NCI-H524 treated with DMSO at 0.1 percent for 48 hours (cell line): ENCODE results near the gene DYDC2.
"Not testable (repeated sequence)": the region's sequence is repeated elsewhere in the genome, so short reads cannot be mapped to it uniquely, and the experiment has no call there.

ENCODE experiments used
- DNase-seq: peaks from one replicate; lab custom pipeline; 2025; lab: John Stamatoyannopoulos, UW

The DYDC2 gene

DNA sequence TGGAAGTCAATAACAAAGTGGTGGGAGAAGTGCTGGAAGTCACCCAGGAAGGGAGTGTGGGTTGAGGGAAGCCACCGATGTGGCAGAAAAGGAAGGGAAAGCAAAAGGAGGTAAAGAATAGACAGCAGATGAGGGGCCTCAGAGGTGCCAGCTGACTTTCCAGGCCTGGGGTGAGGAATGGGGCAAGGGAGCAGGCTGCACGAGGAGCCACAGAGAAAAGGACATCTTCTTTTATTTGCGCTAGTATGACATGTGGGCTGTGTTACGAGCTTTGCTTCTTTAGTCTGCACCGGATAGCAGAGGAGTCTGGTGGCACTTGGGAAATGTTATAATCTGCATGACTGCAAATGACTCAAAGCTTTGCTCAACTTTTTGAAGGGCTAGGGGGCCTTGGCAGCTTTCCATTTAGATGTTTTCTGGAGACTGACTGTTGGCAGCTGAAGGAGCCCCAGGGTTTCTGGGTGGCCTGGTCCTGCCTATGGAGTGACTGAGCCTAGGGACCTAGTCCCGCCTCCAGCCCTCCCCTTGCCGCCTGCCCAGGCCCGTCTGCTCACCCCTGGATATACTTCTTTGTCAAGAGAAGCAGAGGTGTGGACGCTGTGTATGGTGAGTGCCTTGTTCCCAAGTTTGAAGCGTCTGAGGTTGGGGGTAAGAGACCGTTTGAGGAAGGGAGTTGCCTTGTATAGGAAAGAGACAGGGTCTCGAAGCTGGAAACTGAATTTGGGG, 56.9 kb downstream of the DYDC2 start:
- DNase-seq: no peak

DNA sequence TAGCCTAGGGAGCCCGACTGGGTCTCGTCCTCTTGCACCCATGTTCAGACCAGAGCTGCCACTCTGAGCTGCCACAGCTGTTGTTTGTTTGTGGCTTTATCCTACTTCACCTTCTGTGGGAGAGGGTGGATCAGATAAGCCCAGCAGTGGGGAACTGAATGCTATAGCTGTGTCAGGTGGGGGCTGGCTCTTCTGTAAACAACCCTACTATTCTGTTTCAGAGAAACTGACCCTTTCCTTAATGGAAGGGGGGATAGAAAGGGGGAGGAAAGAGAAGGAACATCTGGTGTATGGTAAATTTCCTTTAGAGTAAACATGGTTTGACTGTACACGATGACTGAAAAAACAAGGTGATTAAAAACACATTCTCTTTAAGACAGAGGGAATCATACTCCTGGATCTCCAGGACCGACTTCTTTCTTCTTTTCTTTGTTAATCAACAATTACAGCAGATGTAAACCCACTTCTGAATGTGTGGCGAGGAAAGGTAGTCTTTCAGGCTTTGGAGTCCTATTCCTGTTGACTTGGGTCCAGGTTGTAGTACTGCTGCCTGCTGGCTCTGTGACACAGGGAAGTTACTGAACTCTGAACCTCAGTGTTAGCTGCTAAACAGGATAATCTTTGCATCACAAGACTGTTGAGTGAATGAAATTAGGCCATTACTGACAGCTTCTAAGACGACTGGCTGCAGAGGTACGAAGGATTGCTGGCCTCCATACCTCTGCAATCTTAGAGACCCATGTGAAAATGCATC, 57.7 kb downstream of the DYDC2 start:
- DNase-seq: no peak

DNA sequence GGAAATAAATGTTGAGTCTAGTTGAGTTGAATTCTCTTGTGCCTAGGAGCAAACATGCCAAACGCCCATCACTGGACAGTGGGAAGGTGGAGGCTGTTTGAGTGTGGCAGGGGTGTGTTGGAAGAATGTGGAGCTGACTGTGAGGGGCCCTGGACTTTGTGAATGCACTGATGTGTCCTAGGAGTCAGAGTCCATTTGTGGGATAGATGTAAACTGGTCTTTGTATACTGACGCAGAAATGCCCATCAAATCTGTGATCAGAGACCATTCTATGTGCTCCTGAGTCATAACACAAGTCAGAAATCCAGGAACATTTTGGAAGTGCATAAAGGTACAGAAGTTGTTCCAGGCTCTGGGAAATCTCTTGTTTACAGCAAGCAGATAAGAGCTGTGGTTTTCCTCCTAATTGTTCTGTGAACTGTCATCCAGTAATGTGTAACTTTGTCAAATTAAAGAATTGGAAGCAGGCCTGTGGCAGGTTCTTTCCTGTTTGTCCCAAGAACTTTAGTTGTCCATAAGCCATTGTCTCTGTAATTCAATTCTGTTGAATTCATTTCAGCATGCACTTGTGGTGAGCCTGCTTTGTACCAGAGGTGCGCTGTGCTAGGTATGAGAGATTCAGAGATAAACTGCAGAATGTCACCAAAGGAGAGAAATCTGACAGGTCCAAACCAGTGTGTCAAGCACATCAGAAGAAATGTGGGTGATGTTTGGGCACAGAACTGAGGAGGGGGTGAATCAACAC, 59.3 kb downstream of the DYDC2 start:
- no peak for DNase-seq

DNA sequence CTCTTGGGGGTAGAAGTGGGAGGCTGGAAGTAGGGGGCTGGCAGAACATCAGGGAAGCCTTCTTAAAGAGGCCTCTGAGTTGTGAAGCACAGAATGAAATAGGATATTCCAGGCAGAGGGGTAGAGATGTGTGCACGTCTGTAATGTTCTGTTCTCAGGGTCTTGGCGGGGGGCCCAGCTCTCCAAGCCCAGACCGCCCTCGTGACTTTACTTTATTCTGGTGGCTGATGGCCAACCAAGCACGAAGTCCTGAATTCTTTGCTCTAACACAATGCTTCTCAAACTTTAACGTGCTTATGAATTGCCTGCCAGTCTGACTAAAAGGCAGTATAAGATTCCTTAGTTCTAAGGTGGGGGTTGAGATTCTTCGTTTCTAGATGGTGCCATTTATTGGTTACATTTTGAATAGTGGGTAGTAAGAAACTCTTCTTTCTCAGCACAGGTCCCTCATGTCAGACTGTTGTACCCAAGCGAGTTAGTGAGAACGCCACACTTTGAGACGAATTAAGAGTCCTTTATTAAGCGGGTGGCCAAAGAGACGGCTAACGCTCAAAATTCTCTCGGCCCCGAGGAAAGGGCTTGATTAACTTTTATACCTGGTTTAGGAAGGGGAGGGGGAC, 60.0 kb downstream of the DYDC2 start:
- DNase-seq: no peak

DNA sequence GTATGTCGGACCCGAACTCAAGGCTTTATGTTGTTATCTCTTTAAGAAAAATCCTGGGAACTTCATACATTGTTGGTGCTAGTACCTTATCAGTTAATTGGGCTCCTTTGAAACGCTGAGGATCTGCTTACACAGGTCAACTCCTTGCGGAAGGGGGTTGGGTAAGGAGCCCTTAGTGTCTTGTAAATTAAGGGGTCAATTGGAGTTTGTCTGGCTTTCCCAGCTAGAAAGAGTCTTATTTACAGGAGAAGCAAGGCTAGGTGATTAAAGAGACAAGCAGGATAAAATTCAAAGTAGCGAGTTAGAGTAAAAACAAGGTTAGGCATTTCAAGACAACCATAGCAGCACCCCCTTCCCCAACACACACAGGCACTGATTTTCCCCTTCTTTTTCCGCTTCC, 60.7 kb downstream of the DYDC2 start:
- not testable (repeated sequence) for DNase-seq
